ENCODE data around the gene OR2J1.
"Not testable (repeated sequence)": the region's sequence is repeated elsewhere in the genome, so short reads cannot be mapped to it uniquely, and the experiment has no call there.

Gene OR2J1

DNA sequence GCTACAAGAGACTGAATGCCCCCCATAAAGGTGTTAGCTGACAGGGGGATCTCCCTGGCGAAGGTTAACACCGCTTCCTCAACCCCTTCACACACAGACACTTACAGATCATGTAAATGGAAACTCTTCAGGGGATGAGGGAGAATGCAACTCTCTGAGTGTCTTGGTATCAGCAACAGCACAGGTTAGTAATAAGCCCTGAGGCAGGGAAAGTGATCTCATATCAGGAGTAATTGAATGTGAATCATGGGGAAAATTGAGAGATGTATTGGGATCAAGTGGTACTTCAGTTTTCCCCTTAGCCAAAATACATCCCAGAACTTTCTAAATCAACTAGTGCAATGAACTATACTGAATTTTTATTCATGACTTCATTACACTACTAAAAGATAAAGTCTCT lies 32.4 kb downstream of the OR2J1 start:
- Histone ChIP-seq H3K4me3 (ENCODE audit: control insufficient read depth in 1 of 7, extremely low read depth in 1 of 7, insufficient read depth in 4 of 7, low read depth in 2 of 7, low read length in 6 of 7) (no peak overlapping the region), H3K9me3 (ENCODE audit: control extremely low read depth in 1 of 5, control insufficient read depth in 4 of 5, insufficient read depth in 2 of 5, low read depth in 1 of 5, low read length in 4 of 5) (peaks cover 0 to 1% (median 0%) of the 10 kb centered on the region in 5 experiments), H3K27me3 (replicated peaks in 2 of 5; ENCODE audit: control insufficient read depth in 4 of 5, insufficient read depth in 5 of 5, low read length in 4 of 5) (peaks cover 2 to 26% (median 4%) of the 10 kb centered on the region in 5 experiments), H3K27ac (ENCODE audit: insufficient read depth in 1 of 2, low read depth in 1 of 2, low read length in 2 of 2, poor library complexity in 1 of 2, severe bottlenecking in 2 of 2) (no peak overlapping the region), H3K36me3 (ENCODE audit: control insufficient read depth in 4 of 4, insufficient read depth in 4 of 4, low read length in 3 of 4) (no peaks in the 10 kb centered on the region), H3K4me1 (ENCODE audit: control extremely low read depth in 1 of 4, control insufficient read depth in 4 of 4, insufficient read depth in 4 of 4, low read length in 3 of 4) (no peaks in the 10 kb centered on the region)
- ChIA-PET POLR2A (no interaction called here), CTCF (no interaction called here)
- DNase-seq, result no peak
- WGBS (ENCODE audit: insufficient coverage), result no CpG with 5 or more reads among the region's 2 CpGs

DNA sequence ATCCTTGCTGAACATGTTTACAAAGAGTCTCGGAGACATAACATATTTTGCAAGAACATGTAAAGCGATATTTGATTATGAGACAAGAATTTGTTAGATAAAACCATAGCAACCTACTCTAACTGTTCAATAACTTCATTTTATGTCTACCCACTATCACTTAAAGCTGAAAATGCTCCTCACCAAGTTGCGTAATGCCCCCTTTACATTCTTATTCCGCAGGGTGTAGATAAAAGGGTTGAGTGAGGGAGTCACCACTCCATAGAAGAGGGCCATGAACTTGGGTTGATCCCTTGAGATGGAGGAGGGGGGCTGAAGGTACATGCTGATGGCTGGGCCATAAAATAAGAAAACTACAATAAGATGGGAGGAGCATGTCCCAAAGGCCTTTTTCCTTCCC lies 38.4 kb downstream of the OR2J1 start:
- WGBS (ENCODE audit: insufficient coverage), result 67% methylated on average over 1 of the region's 4 CpGs

DNA sequence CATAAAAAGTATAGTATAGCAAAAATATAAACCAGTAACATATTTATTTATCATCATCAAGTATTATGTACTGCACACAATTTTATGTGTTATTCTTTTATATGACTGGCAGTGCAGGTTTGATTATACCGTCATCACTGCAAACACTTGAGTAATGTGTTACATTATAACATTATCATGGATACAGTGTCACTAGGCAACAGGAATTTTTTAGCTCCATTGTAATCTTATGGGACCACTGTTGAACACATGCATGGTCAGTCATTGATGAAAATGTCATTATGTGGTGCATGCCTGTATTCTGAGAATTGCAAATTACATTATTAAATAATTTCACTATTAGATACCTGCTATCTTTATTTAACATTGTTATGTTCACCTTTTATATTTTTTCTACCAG lies 42.3 kb downstream of the OR2J1 start:
- no peaks in the 10 kb centered on the region for H3K36me3 ChIP-seq (ENCODE audit: control insufficient read depth in 4 of 4, insufficient read depth in 4 of 4, low read length in 3 of 4)
- POLR2A ChIA-PET, result no interaction called here
- H3K4me1 ChIP-seq (ENCODE audit: control extremely low read depth in 1 of 4, control insufficient read depth in 4 of 4, insufficient read depth in 4 of 4, low read length in 3 of 4), result no peaks in the 10 kb centered on the region
- H3K27me3 ChIP-seq (replicated peaks in 2 of 5; ENCODE audit: control insufficient read depth in 4 of 5, insufficient read depth in 5 of 5, low read length in 4 of 5), result peaks cover 0 to 8% (median 0%) of the 10 kb centered on the region in 5 experiments
- H3K9me3 ChIP-seq (ENCODE audit: control extremely low read depth in 1 of 5, control insufficient read depth in 4 of 5, insufficient read depth in 2 of 5, low read depth in 1 of 5, low read length in 4 of 5), result peaks cover 0 to 12% (median 2%) of the 10 kb centered on the region in 5 experiments
- CTCF ChIA-PET, result no interaction called here
- H3K27ac ChIP-seq (ENCODE audit: insufficient read depth in 1 of 2, low read depth in 1 of 2, low read length in 2 of 2, poor library complexity in 1 of 2, severe bottlenecking in 2 of 2), result no peak overlapping the region
- DNase-seq, result no peak
- no CpG with 5 or more reads among the region's 1 CpG for WGBS (ENCODE audit: insufficient coverage)
- H3K4me3 ChIP-seq (ENCODE audit: control insufficient read depth in 1 of 7, extremely low read depth in 1 of 7, insufficient read depth in 4 of 7, low read depth in 2 of 7, low read length in 6 of 7), result no peak overlapping the region

More for the DNA sequence above, 38.4 kb downstream of the OR2J1 start:
- no peak overlapping the region for H3K27ac ChIP-seq (ENCODE audit: insufficient read depth in 1 of 2, low read depth in 1 of 2, low read length in 2 of 2, poor library complexity in 1 of 2, severe bottlenecking in 2 of 2)
- peaks cover 0 to 7% (median 0%) of the 10 kb centered on the region in 5 experiments for H3K27me3 ChIP-seq (replicated peaks in 2 of 5; ENCODE audit: control insufficient read depth in 4 of 5, insufficient read depth in 5 of 5, low read length in 4 of 5)
- H3K36me3 ChIP-seq (ENCODE audit: control insufficient read depth in 4 of 4, insufficient read depth in 4 of 4, low read length in 3 of 4), result no peaks in the 10 kb centered on the region
- DNase-seq, result no peak
- peaks cover 0 to 2% (median 0%) of the 10 kb centered on the region in 5 experiments for H3K9me3 ChIP-seq (ENCODE audit: control extremely low read depth in 1 of 5, control insufficient read depth in 4 of 5, insufficient read depth in 2 of 5, low read depth in 1 of 5, low read length in 4 of 5)
- no peaks in the 10 kb centered on the region for H3K4me1 ChIP-seq (ENCODE audit: control extremely low read depth in 1 of 4, control insufficient read depth in 4 of 4, insufficient read depth in 4 of 4, low read length in 3 of 4)
- ChIA-PET POLR2A (no interaction called here), CTCF (no interaction called here)
- H3K4me3 ChIP-seq (ENCODE audit: control insufficient read depth in 1 of 7, extremely low read depth in 1 of 7, insufficient read depth in 4 of 7, low read depth in 2 of 7, low read length in 6 of 7), result no peak overlapping the region

DNA sequence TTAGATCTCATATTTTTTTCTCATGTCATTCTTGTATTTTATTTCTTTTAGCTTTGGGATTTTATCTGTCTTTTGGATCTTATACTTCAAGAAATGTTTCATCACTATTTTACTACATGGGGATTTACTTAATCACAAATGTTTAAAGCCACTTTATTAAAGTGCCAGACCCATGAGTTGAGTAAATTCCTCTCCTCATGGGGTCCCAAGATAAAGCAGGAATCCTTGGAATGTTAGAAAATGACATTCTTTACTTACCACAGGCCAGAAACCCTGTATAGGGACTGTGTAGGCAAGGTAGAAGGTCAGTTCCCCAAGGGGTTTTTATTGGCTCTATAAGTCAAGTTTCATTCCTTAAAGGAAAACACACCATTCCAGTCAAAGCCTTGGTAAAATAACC lies 43.0 kb downstream of the OR2J1 start:
- CTCF ChIA-PET, result no interaction called here
- H3K4me3 ChIP-seq (ENCODE audit: control insufficient read depth in 1 of 7, extremely low read depth in 1 of 7, insufficient read depth in 4 of 7, low read depth in 2 of 7, low read length in 6 of 7), result no peak overlapping the region
- H3K27ac ChIP-seq (ENCODE audit: insufficient read depth in 1 of 2, low read depth in 1 of 2, low read length in 2 of 2, poor library complexity in 1 of 2, severe bottlenecking in 2 of 2), result no peak overlapping the region
- POLR2A ChIA-PET, result no interaction called here
- no peaks in the 10 kb centered on the region for H3K4me1 ChIP-seq (ENCODE audit: control extremely low read depth in 1 of 4, control insufficient read depth in 4 of 4, insufficient read depth in 4 of 4, low read length in 3 of 4)
- DNase-seq, result no peak
- no peaks in the 10 kb centered on the region for H3K36me3 ChIP-seq (ENCODE audit: control insufficient read depth in 4 of 4, insufficient read depth in 4 of 4, low read length in 3 of 4)
- H3K27me3 ChIP-seq (replicated peaks in 2 of 5; ENCODE audit: control insufficient read depth in 4 of 5, insufficient read depth in 5 of 5, low read length in 4 of 5), result peaks cover 0 to 8% (median 0%) of the 10 kb centered on the region in 5 experiments
- peaks cover 0 to 12% (median 2%) of the 10 kb centered on the region in 5 experiments for H3K9me3 ChIP-seq (ENCODE audit: control extremely low read depth in 1 of 5, control insufficient read depth in 4 of 5, insufficient read depth in 2 of 5, low read depth in 1 of 5, low read length in 4 of 5)

DNA sequence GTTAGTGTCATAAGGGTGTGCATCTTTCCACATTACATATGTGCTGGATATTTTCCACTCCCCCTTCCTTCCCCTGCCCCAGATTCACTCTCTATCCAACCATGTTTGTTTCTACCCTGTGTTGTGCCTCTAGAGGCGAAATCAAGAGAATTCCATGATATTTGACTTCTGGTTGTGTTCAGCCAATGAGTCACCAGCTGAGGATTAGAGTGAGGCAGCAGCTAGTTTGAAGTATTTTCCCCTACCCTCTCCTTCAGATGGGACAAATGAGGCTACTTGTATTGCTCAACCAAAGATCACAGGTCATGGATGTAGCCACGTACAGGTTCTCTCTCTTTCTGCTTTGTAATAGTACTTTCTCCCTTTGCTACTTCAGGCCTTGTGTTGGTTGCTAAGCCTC lies 46.9 kb downstream of the OR2J1 start:
- POLR2A ChIA-PET, result no interaction called here
- 100% methylated on average over 1 of the region's 2 CpGs for WGBS (ENCODE audit: insufficient coverage)
- no peak for DNase-seq
- CTCF ChIA-PET, result no interaction called here
- Histone ChIP-seq H3K27ac (ENCODE audit: insufficient read depth in 1 of 2, low read depth in 1 of 2, low read length in 2 of 2, poor library complexity in 1 of 2, severe bottlenecking in 2 of 2) (no peak overlapping the region), H3K4me1 (ENCODE audit: control extremely low read depth in 1 of 4, control insufficient read depth in 4 of 4, insufficient read depth in 4 of 4, low read length in 3 of 4) (no peaks in the 10 kb centered on the region), H3K36me3 (ENCODE audit: control insufficient read depth in 4 of 4, insufficient read depth in 4 of 4, low read length in 3 of 4) (no peaks in the 10 kb centered on the region), H3K4me3 (ENCODE audit: control insufficient read depth in 1 of 7, extremely low read depth in 1 of 7, insufficient read depth in 4 of 7, low read depth in 2 of 7, low read length in 6 of 7) (no peak overlapping the region), H3K9me3 (ENCODE audit: control extremely low read depth in 1 of 5, control insufficient read depth in 4 of 5, insufficient read depth in 2 of 5, low read depth in 1 of 5, low read length in 4 of 5) (peaks cover 0 to 14% (median 4%) of the 10 kb centered on the region in 5 experiments), H3K27me3 (replicated peaks in 2 of 5; ENCODE audit: control insufficient read depth in 4 of 5, insufficient read depth in 5 of 5, low read length in 4 of 5) (peaks cover 0 to 5% (median 0%) of the 10 kb centered on the region in 5 experiments)

DNA sequence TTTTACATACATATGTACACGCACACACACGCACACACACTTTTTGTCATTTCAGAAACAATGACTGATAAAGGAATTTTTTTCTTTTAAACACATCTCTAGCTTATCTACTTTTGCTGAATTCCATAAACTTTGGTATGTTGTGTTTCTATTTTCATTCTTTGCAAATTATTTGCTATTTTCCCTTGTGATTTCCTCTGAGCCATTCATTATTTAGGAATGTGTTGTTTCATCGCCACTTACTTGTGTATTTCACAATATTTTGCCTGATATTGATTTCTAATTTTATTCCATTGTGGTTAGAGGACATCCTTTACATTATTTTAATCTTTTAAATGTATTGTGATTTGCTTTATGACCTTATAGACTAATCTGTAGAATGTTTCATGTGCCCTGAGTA lies 47.8 kb downstream of the OR2J1 start:
- Histone ChIP-seq H3K4me3 (ENCODE audit: control insufficient read depth in 1 of 7, extremely low read depth in 1 of 7, insufficient read depth in 4 of 7, low read depth in 2 of 7, low read length in 6 of 7) (no peak overlapping the region), H3K27me3 (replicated peaks in 2 of 5; ENCODE audit: control insufficient read depth in 4 of 5, insufficient read depth in 5 of 5, low read length in 4 of 5) (peaks cover 0 to 5% (median 0%) of the 10 kb centered on the region in 5 experiments), H3K4me1 (ENCODE audit: control extremely low read depth in 1 of 4, control insufficient read depth in 4 of 4, insufficient read depth in 4 of 4, low read length in 3 of 4) (no peaks in the 10 kb centered on the region), H3K27ac (ENCODE audit: insufficient read depth in 1 of 2, low read depth in 1 of 2, low read length in 2 of 2, poor library complexity in 1 of 2, severe bottlenecking in 2 of 2) (no peak overlapping the region), H3K36me3 (ENCODE audit: control insufficient read depth in 4 of 4, insufficient read depth in 4 of 4, low read length in 3 of 4) (no peaks in the 10 kb centered on the region), H3K9me3 (ENCODE audit: control extremely low read depth in 1 of 5, control insufficient read depth in 4 of 5, insufficient read depth in 2 of 5, low read depth in 1 of 5, low read length in 4 of 5) (peaks cover 0 to 16% (median 4%) of the 10 kb centered on the region in 5 experiments)
- DNase-seq, result no peak
- POLR2A ChIA-PET, result no interaction called here
- no CpG with 5 or more reads among the region's 3 CpGs for WGBS (ENCODE audit: insufficient coverage)
- CTCF ChIA-PET, result no interaction called here

DNA sequence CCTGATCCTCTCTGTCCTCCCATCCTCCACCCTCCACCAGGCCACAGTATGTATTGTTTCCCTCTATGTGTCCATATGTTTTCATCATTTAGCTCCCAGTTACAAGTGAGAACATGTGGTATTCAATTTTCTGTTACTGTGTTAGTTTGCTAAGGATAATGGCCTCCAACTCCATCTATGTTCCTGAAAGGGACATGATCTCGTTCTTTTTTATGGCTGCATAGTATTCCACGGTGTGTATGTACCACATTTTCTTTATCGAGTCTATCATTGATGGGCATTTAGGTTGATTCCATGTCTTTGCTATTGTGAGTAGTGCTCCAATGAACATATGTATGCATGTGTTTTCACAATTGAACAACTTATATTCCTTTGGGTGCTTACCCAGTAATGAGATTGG lies 50.2 kb downstream of the OR2J1 start:
- CTCF ChIA-PET; H3K4me3 ChIP-seq (ENCODE audit: control insufficient read depth in 1 of 7, extremely low read depth in 1 of 7, insufficient read depth in 4 of 7, low read depth in 2 of 7, low read length in 6 of 7); H3K27ac ChIP-seq (ENCODE audit: insufficient read depth in 1 of 2, low read depth in 1 of 2, low read length in 2 of 2, poor library complexity in 1 of 2, severe bottlenecking in 2 of 2); H3K27me3 ChIP-seq (replicated peaks in 2 of 5; ENCODE audit: control insufficient read depth in 4 of 5, insufficient read depth in 5 of 5, low read length in 4 of 5); H3K36me3 ChIP-seq (ENCODE audit: control insufficient read depth in 4 of 4, insufficient read depth in 4 of 4, low read length in 3 of 4); DNase-seq; H3K4me1 ChIP-seq (ENCODE audit: control extremely low read depth in 1 of 4, control insufficient read depth in 4 of 4, insufficient read depth in 4 of 4, low read length in 3 of 4); POLR2A ChIA-PET; H3K9me3 ChIP-seq (ENCODE audit: control extremely low read depth in 1 of 5, control insufficient read depth in 4 of 5, insufficient read depth in 2 of 5, low read depth in 1 of 5, low read length in 4 of 5): not testable (repeated sequence)
- 50% methylated on average over 2 of the region's 3 CpGs for WGBS (ENCODE audit: insufficient coverage)
